Measurements from ENCODE around the gene LINS1.

Gene LINS1

DNA sequence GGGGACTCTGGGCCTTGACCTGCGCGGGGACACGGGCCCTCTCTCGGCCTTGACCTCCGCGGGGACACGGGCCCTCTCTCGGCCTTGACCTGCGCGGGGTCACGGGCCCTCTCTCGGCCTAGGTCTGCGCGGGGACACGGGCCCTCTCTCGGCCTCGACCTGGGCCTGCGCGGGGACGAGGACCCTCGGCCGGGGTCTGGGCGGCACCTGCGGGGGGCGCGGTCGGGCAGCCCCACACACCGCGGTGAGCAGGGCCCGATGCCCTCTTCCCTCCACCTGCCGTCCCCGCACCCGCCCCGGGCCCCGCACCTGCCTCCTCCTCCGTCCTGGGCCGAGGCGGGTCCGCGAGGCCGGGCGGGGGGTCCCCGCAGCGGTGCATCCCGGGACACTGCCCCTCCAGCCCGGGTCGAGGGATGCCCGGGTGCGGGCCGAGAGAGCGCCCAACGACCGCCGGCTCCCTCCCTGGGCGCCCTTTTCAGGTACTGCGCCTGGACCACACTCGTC, 57.6 kb downstream of the LINS1 start:
- no peak for DNase-seq

DNA sequence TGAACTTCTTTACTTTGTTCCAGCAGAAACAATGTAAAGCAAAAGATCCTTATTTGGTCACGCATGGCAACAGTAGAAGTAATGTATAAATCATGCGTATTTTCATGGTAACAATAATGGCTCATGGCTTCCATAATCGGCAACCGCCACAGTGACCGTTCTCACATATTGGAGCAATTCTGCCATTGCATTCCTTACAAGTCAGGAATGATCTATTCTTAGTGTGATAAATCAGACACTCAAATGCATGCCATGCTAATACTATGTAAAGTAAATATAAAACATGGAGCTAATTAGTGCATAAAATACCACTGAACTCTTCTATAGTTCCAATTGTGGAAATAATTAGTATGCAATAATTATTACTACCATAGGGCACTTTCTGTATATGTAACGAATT, 59.7 kb downstream of the LINS1 start:
- no peak for DNase-seq

DNA sequence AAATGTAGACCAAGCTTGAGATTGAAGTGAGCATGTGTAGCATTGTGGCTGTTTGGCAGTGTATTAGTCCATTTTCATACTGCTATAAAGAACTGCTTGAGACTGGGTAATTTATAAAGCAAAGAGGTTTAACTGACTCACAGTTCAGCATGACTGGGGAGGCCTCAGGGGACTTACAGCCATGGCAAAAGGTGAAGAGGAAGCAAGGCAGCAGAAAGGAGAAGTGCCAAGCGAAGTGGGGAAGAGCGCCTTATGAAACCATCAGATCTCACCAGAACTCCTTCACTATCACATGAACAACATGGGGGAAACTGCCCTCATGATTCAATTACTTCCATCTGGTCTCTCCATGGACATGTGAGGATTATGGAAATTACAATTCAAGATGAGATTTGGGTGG, 64.7 kb downstream of the LINS1 start:
- no peak for DNase-seq

DNA sequence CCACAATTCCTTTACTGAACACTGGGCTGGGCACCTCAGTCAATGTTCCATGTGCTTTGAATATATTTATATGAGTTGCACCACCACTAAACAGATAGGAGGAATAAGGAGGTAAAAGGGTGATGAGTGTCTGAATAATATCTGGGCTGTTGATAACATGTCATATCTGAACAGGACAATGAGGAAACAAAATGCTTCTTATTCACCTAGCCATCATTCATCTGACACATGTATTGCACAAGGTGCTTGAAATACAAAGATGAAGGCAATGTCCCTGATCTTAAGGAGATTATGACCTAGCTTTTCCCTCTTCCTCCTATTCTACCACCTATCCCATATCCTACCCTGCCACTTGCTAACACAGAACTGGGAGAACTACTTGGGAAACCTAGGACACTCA, 65.3 kb downstream of the LINS1 start:
- no peak for DNase-seq

DNA sequence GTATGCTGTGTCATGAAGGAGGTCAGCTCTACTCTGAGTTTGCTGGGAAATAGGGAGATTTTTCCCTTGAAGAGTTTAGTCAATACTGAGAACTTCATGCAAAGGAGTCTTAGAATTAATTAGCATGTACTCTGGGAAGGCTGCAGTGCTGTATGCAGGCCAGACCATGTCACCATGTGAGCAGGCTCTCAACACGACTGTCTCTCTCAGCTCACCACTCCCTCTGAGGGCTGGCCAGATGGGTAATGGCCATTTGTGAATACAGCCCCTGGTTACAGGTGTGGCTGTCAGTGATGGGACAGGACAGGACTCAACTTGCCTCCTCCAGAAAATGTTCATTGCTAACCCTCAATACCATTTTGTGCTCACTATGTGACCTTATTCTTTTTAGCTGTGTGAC, 68.1 kb downstream of the LINS1 start:
- DNase-seq = no peak

DNA sequence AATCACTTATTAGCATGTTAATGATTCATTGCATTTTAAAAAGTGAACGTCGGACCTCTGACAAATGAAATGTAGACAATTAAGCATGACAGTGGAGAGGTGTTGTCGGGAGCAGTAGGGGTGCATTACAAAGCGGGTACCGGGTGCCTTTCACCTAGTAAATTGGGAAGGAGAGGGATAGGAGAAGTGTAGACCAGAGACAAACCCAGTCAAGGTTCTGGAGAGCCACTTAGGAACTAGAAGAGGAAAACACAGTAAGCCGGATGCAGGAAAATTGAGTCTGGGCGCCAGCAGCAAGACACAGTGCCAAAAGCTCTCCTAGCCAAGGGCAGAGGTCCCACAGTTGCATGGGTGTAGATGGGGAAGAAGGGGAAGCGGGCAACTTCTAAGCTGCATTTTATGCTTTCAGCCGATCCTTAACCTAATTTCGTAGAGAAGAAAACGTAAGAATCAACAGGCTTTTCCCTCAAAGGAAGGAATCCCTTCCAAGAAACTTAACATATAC, 70.1 kb downstream of the LINS1 start:
- no peak for DNase-seq

DNA sequence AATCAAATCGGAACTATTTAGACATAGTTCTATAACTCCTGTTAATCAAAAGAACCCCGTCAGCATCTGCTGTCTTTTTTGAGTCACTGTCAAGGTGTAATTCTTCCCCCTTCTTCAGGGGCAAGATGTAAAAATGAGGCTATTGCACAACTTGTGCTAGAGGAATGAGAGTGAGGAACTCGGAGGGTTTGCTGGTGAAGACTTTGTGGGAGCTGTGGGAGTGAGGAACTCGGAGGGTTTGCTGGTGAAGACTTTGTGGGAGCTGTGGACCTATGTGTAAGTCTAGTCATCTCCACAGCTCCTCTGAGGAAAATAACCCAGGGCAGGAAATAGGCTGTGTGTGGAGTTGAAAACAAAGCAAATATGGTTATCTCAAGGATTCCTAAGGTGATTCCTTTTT, 70.8 kb downstream of the LINS1 start:
- no peak for DNase-seq

DNA sequence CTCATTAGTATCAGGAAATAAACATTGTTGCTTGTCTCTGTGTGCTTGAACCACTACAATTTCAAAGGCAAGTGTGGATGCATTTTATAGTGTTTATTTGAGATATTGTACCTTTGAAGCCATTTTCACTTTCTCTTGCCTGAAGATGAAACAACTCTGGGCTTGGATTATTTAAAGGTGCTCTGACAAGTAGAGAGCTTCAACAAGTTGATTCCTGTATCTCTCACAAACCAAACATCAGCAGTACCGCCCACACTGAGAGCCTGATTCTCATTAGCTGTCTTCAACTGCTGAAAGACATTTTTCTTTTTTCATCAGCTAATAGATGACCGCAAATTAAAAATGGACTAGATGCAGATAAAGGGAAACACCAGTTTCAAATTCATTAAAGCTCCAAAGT, 72.4 kb downstream of the LINS1 start:
- no peak for DNase-seq

DNA sequence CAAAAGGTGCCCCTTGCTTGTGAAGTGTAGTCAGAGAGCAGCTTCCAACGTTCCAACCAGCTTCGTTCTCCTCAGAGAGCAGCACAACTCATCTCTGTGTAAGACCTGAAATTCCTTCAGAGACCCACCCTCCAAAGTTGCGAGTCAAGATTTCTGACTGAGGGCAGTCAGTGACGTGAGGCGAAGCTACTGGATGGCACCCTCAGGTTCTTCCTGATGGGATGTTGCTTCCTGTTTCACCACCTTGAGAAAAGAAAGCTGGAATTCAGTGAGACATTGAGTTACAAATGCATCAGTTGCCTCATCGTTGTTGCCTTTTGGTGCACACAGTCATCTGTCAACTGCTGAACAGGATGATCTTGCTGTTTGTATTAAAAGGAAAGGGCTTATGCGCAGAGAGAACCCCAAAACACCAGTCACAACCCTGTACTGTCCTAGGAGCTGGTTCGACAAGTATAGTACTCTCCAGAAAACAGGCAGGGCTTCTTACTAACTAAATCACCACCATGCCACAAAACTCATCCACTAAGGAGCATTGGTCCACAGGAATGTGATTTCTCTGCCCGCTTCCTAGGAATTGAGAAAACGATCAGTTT, 73.1 kb downstream of the LINS1 start, which contains the start of gene CERS3:
CERS3 (minus strand) TSS at position 118 of the 596 bp plus-strand sequence. CDS start 27,101 bp downstream, outside the sequence.
- no peak for DNase-seq

DNA sequence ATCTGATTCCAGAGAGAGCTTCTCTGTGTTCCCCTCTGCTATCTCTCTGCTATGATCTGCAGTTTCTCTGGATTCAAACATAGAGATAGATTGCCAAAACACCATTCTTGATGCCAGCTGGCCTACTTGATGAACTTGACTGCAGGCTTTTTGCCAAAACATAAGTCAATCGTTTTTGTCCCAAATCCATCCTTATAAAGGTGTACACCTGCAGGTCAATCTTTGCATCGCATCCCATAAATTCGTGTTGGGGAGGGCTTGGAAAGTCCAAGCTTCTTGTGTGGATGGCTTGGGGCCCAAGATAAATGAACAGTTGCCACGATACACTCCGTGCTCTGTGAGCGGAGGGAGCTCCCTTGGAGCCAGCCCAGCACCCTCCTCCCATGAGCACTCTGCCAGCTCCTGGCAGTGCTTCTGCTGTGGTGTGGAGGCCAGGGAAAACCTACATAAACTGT, 75.9 kb downstream of the LINS1 start:
- no peak for DNase-seq

DNA sequence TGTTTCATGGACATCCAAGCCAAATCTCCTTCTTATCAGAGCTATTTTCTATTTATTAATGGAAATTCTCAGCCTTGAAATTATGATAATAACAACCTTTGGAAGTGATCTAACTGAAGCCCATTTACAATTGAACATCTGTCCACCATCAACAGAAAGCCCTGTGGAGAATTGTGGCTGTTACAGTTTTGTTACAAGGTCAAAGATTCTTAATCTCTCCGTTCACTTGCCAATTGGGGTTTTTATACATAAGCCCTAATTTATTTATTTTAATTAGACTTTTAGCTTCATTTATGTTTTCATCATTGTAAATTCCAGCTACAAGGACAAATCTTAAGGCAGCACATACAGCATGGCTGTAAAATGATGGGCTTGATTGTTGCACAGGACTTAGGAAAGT, 76.5 kb downstream of the LINS1 start:
- no peak for DNase-seq

DNA sequence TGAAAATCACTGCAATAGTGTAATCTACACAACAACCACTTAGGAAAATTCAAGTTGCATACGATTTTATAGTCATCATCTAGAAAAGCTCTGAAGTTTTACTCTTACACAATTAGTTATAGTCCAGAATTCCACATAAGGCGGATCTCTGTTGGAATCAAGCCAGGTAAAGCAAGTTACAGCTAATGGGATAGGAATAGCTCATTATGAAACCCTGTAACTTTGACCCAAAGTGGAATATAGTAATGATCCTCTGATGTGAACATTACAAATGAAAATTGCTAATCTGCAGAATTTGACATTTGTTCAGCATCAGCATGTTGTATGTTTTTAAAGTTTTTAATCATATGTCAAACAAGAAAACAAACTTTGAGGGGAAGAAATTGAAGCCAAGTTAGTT, 77.7 kb downstream of the LINS1 start:
- no peak for DNase-seq

DNA sequence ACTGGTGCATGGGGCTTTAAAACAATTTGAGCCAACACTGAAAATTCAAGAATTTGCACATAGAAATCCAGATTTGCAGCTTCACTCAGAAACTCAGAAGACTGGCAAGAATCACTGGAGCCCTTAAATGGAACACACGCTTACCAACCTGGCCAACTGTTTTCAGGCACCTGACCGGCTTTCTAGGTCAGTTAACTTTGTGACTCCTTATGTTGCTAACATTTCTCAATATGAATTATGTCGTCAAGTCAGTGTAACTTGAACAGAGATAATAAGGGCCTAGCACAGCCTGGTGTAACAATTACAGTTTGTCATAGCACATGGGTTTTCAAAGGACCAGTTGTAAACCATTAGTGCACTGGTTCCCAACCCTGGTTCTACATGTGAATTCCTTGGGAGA, 80.1 kb downstream of the LINS1 start:
- no peak for DNase-seq

DNA sequence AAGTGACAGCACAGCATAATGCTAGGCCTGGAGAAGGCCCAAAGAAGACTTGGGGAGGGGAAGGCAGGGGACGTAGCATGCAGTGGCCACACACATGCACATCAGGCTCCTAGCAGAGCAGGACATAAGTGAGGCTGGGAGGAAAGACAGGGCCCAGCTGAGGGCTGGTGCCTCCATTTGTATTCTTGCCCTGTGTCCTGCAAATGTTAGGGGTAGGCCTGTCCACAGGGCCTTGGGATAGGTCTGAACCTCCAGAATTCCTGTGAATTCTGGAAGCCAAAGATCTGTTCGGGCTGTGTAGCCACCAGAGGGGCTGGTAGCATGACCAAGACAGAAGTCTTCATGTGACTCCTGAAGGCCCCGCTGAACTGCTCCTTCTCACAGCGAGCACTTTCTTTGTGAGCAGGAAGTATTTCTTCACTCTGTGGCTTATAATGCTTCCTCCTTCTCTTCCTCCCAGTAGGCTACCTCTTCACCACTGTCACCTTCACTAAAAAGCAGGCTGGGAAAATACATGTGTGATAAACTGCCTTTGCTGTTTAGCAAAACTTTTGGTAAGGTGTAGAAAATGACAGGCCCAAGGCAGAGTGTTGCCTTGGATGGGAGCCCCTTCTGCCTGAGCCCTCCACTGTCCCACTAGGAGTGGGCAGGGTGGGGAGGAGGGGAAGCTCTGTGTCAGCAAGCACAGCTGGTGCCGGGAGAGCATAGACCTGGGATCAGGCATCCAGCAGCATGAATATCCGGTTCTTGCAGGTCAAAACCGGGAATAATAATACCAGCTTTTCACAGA, 81.7 kb downstream of the LINS1 start:
- no peak for DNase-seq

DNA sequence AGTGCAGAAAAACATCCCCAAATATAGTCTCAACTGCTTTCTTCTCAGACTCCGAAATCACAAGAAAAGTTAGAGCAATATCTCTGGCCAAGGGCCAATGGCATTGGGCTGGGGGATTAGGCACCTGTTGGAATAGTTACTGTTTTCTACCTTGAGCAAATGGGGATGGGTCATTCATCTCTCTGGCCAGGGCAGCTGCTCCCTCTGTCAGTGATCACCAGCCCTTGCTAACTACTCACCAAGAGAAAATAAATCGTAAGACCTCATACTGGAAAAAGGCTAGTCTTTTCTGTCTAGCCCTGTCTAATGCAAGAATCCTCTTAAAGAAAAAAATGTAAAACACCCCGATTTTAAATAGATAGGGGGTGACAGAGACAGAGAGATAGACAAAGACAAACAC, 84.1 kb downstream of the LINS1 start:
- no peak for DNase-seq

All from activated CD4-positive, CD25-positive, alpha-beta regulatory T cell (primary cell).